Measurements from ENCODE around the gene SMKR1.
"Not testable (repeated sequence)": the region's sequence is repeated elsewhere in the genome, so short reads cannot be mapped to it uniquely, and the experiment has no call there.

Gene SMKR1

GRCh38 chr7:129468547-129468946 is 33.8 kb upstream of the SMKR1 start:
- no peaks in the 10 kb centered on the region for H3K36me3 ChIP-seq (ENCODE audit: insufficient read depth)
- TF ChIP-seq CTCF (conservative IDR thresholded peaks at IDR 0.05; ENCODE audit: low read depth, low read length): no peak
- H3K9ac ChIP-seq: no peak overlapping the region

GRCh38 chr7:129469930-129470329 is 32.4 kb upstream of the SMKR1 start:
- Histone ChIP-seq H3K4me2 (no peak overlapping the region), H3K36me3 (ENCODE audit: insufficient read depth) (no peaks in the 10 kb centered on the region), H3K4me1 (ENCODE audit: low read depth, poor library complexity, severe bottlenecking) (peaks cover 25% of the 10 kb centered on the region), H3K4me3 (IDR thresholded peaks at IDR 0.05; ENCODE audit: insufficient read depth, low read depth, low read length) (no peak overlapping the region), H3K9ac (no peak overlapping the region), H2AFZ (ENCODE audit: low read depth) (no peak overlapping the region), H3K27ac (no peak overlapping the region), H3K27me3 (ENCODE audit: insufficient read depth, low read depth) (no peaks in the 10 kb centered on the region), H4K20me1 (ENCODE audit: insufficient read depth) (no peaks in the 10 kb centered on the region), H3K79me2 (ENCODE audit: insufficient read depth, low read depth) (no peaks in the 10 kb centered on the region)
- TF ChIP-seq CTCF (conservative IDR thresholded peaks at IDR 0.05; ENCODE audit: low read depth, low read length): no peak

More at GRCh38 chr7:129468547-129468946, 33.8 kb upstream of the SMKR1 start:
- no peak overlapping the region for H3K4me2 ChIP-seq
- H4K20me1 ChIP-seq (ENCODE audit: insufficient read depth): no peaks in the 10 kb centered on the region
- no peak overlapping the region for H3K27ac ChIP-seq
- H3K4me3 ChIP-seq (IDR thresholded peaks at IDR 0.05; ENCODE audit: insufficient read depth, low read depth, low read length): no peak overlapping the region
- H3K27me3 ChIP-seq (ENCODE audit: insufficient read depth, low read depth): no peaks in the 10 kb centered on the region
- peaks cover 25% of the 10 kb centered on the region for H3K4me1 ChIP-seq (ENCODE audit: low read depth, poor library complexity, severe bottlenecking)
- H3K79me2 ChIP-seq (ENCODE audit: insufficient read depth, low read depth): no peaks in the 10 kb centered on the region
- H2AFZ ChIP-seq (ENCODE audit: low read depth): no peak overlapping the region

GRCh38 chr7:129470411-129470810 is 31.9 kb upstream of the SMKR1 start:
- TF ChIP-seq CTCF (conservative IDR thresholded peaks at IDR 0.05; ENCODE audit: low read depth, low read length): no peak
- H3K4me3 ChIP-seq (IDR thresholded peaks at IDR 0.05; ENCODE audit: insufficient read depth, low read depth, low read length): no peak overlapping the region

GRCh38 chr7:129471402-129471827 is 30.9 kb upstream of the SMKR1 start:
- H3K4me1 ChIP-seq (ENCODE audit: low read depth, poor library complexity, severe bottlenecking): peaks cover 25% of the 10 kb centered on the region
- H4K20me1 ChIP-seq (ENCODE audit: insufficient read depth): no peaks in the 10 kb centered on the region
- H3K27ac ChIP-seq: no peak overlapping the region
- no peaks in the 10 kb centered on the region for H3K79me2 ChIP-seq (ENCODE audit: insufficient read depth, low read depth)
- no peak for TF ChIP-seq CTCF (conservative IDR thresholded peaks at IDR 0.05; ENCODE audit: low read depth, low read length)
- H2AFZ ChIP-seq (ENCODE audit: low read depth): no peak overlapping the region
- H3K9ac ChIP-seq: no peak overlapping the region
- H3K36me3 ChIP-seq (ENCODE audit: insufficient read depth): no peaks in the 10 kb centered on the region
- no peak overlapping the region for H3K4me3 ChIP-seq (IDR thresholded peaks at IDR 0.05; ENCODE audit: insufficient read depth, low read depth, low read length)
- H3K27me3 ChIP-seq (ENCODE audit: insufficient read depth, low read depth): no peaks in the 10 kb centered on the region
- no peak overlapping the region for H3K4me2 ChIP-seq

More at GRCh38 chr7:129470411-129470810, 31.9 kb upstream of the SMKR1 start:
- Histone ChIP-seq H3K36me3 (ENCODE audit: insufficient read depth) (no peaks in the 10 kb centered on the region), H2AFZ (ENCODE audit: low read depth) (no peak overlapping the region), H3K9ac (no peak overlapping the region), H3K27ac (no peak overlapping the region), H3K27me3 (ENCODE audit: insufficient read depth, low read depth) (no peaks in the 10 kb centered on the region), H3K4me2 (no peak overlapping the region), H4K20me1 (ENCODE audit: insufficient read depth) (no peaks in the 10 kb centered on the region), H3K79me2 (ENCODE audit: insufficient read depth, low read depth) (no peaks in the 10 kb centered on the region), H3K4me1 (ENCODE audit: low read depth, poor library complexity, severe bottlenecking) (peaks cover 25% of the 10 kb centered on the region)

GRCh38 chr7:129475931-129476330 is 26.4 kb upstream of the SMKR1 start:
- H3K9ac ChIP-seq; H3K27me3 ChIP-seq (ENCODE audit: insufficient read depth, low read depth): not testable (repeated sequence)

GRCh38 chr7:129476398-129476797 is 25.9 kb upstream of the SMKR1 start:
- H3K36me3 ChIP-seq (ENCODE audit: insufficient read depth): not testable (repeated sequence)

More at GRCh38 chr7:129475931-129476330, 26.4 kb upstream of the SMKR1 start:
- H3K4me1 ChIP-seq (ENCODE audit: low read depth, poor library complexity, severe bottlenecking): peaks cover 19% of the 10 kb centered on the region
- H3K79me2 ChIP-seq (ENCODE audit: insufficient read depth, low read depth); H3K4me3 ChIP-seq (IDR thresholded peaks at IDR 0.05; ENCODE audit: insufficient read depth, low read depth, low read length); H3K4me2 ChIP-seq; H3K27ac ChIP-seq; H3K36me3 ChIP-seq (ENCODE audit: insufficient read depth); H2AFZ ChIP-seq (ENCODE audit: low read depth); H4K20me1 ChIP-seq (ENCODE audit: insufficient read depth): not testable (repeated sequence)

More at GRCh38 chr7:129476398-129476797, 25.9 kb upstream of the SMKR1 start:
- H3K27me3 ChIP-seq (ENCODE audit: insufficient read depth, low read depth); H2AFZ ChIP-seq (ENCODE audit: low read depth); H3K9ac ChIP-seq; H3K27ac ChIP-seq; H3K4me2 ChIP-seq; H3K79me2 ChIP-seq (ENCODE audit: insufficient read depth, low read depth); H4K20me1 ChIP-seq (ENCODE audit: insufficient read depth); H3K4me3 ChIP-seq (IDR thresholded peaks at IDR 0.05; ENCODE audit: insufficient read depth, low read depth, low read length): not testable (repeated sequence)
- peaks cover 18% of the 10 kb centered on the region for H3K4me1 ChIP-seq (ENCODE audit: low read depth, poor library complexity, severe bottlenecking)
